ENCODE data around the gene MRPL22. TPM values are rescaled to one million over a fixed set of nuclear protein-coding genes. Genes with fewer than 3 reads are reported as not detected.
A peak's percentile ranks its signal among the peaks of the same experiment; 100 is the strongest.
"Not testable (repeated sequence)": the region's sequence is repeated elsewhere in the genome, so short reads cannot be mapped to it uniquely, and the experiment has no call there.

Gene MRPL22
- total and polyA plus RNA-seq, 7 experiments from 2014 or later: 18.4 to 97.6 (median 27.7) TPM

DNA sequence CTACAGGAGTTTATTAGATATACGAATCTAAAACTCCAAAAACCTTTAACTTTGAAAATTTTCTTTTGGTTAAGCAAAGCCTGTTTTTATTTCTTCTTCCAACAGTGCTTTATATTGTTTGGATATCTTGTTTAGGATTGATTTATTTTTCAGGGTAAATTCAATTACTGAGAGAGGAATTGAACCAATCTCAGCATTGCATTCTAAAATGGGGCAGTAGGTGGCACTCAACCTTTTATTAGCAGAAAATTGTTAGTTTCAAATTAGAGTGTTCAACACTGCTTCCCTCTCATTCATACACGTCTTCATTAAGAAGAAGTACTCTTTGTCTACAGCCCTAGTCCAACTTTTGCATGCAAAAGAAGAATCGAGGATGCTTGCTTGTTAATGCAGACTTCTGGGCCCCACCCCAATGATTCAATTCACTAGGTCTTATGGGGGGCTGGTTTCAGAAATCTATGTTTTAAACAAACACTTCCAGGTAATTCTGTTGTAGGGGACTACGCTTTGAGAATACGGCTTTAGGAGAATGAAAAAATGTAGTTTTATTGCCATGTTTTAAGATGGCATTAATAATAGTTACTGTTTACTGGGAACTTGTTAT is 26.6 kb downstream of the MRPL22 start:
- no peaks in the 10 kb centered on the region for H3K27me3 Mint-ChIP-seq
- peaks cover 3 to 30% (median 6%) of the 10 kb centered on the region in 3 experiments for H3K36me3 ChIP-seq (ENCODE audit: control insufficient read depth in 2 of 3, insufficient read depth in 3 of 3, low read length in 3 of 3)
- POLR2A ChIA-PET: no interaction called here
- intact Hi-C loops (cut with micrococcal nuclease): no loop called here
- H3K9me3 Mint-ChIP-seq: no peaks in the 10 kb centered on the region
- H3K4me1 Mint-ChIP-seq: peaks cover 0 to 14% (median 5%) of the 10 kb centered on the region in 7 donors
- H3K27me3 ChIP-seq (ENCODE audit: control insufficient read depth in 2 of 2, insufficient read depth in 2 of 2, low read length in 2 of 2): no peaks in the 10 kb centered on the region
- H3K27ac Mint-ChIP-seq: no peak overlapping the region
- H3K4me3 ChIP-seq (ENCODE audit: low read length): no peak overlapping the region
- CTCF ChIA-PET: no interaction called here
- no peak overlapping the region for H3K4me3 Mint-ChIP-seq
- H3K27ac ChIP-seq (ENCODE audit: low read depth, low read length): no peak overlapping the region
- H3K9me3 ChIP-seq (ENCODE audit: control insufficient read depth in 2 of 3, low read length in 3 of 3): no peaks in the 10 kb centered on the region
- ATAC-seq: no peak
- H3K4me1 ChIP-seq (ENCODE audit: control insufficient read depth in 2 of 2, insufficient read depth in 2 of 2, low read length in 2 of 2): no peaks in the 10 kb centered on the region
- DNase-seq: no peak
- peaks cover 6 to 50% (median 16%) of the 10 kb centered on the region in 5 donors for H3K36me3 Mint-ChIP-seq

DNA sequence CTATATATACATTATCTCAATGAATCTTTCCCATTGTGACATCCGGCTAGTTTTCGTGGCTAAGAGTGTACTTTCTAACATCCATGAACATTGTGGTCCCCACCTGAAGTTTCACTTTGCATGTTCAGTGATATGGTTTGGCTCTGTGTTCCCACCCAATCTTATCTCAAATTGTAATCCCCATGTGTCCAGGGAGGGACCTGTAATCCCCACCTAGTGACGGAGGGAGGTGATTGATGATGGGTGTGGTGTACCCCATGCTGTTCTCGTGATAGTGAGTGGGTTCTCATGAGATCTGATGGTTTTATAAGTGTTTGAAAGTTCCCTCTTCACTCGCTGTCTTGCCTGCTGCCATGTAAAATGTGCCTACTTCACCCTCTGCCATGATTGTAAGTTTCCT is 28.1 kb downstream of the MRPL22 start:
- ChIA-PET POLR2A (no interaction called here), CTCF (interaction anchor here (0.6 kb wide), 1 partner anchor 18 kb away, joined by 3 read pairs; no protein-coding TSS in a partner anchor)
- H3K4me3 Mint-ChIP-seq: no peak overlapping the region
- H3K4me3 ChIP-seq (ENCODE audit: low read length): no peak overlapping the region
- DNase-seq: no peak
- no peaks in the 10 kb centered on the region for H3K27me3 ChIP-seq (ENCODE audit: control insufficient read depth in 2 of 2, insufficient read depth in 2 of 2, low read length in 2 of 2)
- no peaks in the 10 kb centered on the region for H3K9me3 ChIP-seq (ENCODE audit: control insufficient read depth in 2 of 3, low read length in 3 of 3)
- peaks cover 0 to 10% (median 4%) of the 10 kb centered on the region in 7 donors for H3K4me1 Mint-ChIP-seq
- no peaks in the 10 kb centered on the region for H3K9me3 Mint-ChIP-seq
- H3K27ac Mint-ChIP-seq: peak overlapping the region in 1 of 9 donors; percentile 22
- no peaks in the 10 kb centered on the region for H3K4me1 ChIP-seq (ENCODE audit: control insufficient read depth in 2 of 2, insufficient read depth in 2 of 2, low read length in 2 of 2)
- H3K27ac ChIP-seq (ENCODE audit: low read depth, low read length): no peak overlapping the region
- intact Hi-C loops (cut with micrococcal nuclease): no loop called here
- no peak for ATAC-seq
- H3K36me3 Mint-ChIP-seq: peaks cover 5 to 42% (median 12%) of the 10 kb centered on the region in 5 donors
- H3K27me3 Mint-ChIP-seq: no peaks in the 10 kb centered on the region
- peaks cover 3 to 30% (median 6%) of the 10 kb centered on the region in 3 experiments for H3K36me3 ChIP-seq (ENCODE audit: control insufficient read depth in 2 of 3, insufficient read depth in 3 of 3, low read length in 3 of 3)

DNA sequence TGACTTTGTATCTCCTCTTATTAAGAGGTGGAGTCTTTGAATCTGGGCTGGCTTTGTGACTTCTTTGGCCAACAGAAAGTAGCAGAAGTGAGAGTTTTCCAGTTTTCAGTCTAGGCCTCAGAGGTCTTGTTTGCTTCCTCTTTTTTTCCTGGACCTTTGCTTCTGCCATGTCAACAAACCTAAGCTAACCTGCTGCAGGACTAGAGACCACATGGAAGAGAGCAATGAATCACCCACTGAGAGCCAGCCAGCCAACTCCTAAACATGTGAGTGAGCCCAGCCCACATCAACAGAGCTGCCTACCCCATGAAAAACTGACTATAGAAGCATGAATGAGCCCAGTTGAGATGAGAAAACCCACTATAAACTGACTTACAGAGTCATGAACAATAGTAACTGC is 29.9 kb downstream of the MRPL22 start:
- CTCF ChIA-PET: no interaction called here
- POLR2A ChIA-PET: no interaction called here
- no peak overlapping the region for H3K27ac Mint-ChIP-seq
- H3K36me3 Mint-ChIP-seq: peaks cover 5 to 40% (median 14%) of the 10 kb centered on the region in 5 donors
- ATAC-seq: no peak
- Histone ChIP-seq H3K27ac (ENCODE audit: low read depth, low read length) (no peak overlapping the region), H3K27me3 (ENCODE audit: control insufficient read depth in 2 of 2, insufficient read depth in 2 of 2, low read length in 2 of 2) (no peaks in the 10 kb centered on the region), H3K4me3 (ENCODE audit: low read length) (no peak overlapping the region), H3K4me1 (ENCODE audit: control insufficient read depth in 2 of 2, insufficient read depth in 2 of 2, low read length in 2 of 2) (no peaks in the 10 kb centered on the region), H3K9me3 (ENCODE audit: control insufficient read depth in 2 of 3, low read length in 3 of 3) (no peaks in the 10 kb centered on the region), H3K36me3 (ENCODE audit: control insufficient read depth in 2 of 3, insufficient read depth in 3 of 3, low read length in 3 of 3) (peaks cover 3 to 27% (median 6%) of the 10 kb centered on the region in 3 experiments)
- peaks cover 0 to 6% (median 3%) of the 10 kb centered on the region in 7 donors for H3K4me1 Mint-ChIP-seq
- H3K27me3 Mint-ChIP-seq: no peaks in the 10 kb centered on the region
- H3K4me3 Mint-ChIP-seq: no peak overlapping the region
- no peak for DNase-seq
- intact Hi-C loops (cut with micrococcal nuclease): no loop called here
- H3K9me3 Mint-ChIP-seq: peaks cover 0 to 2% (median 0%) of the 10 kb centered on the region in 11 donors

DNA sequence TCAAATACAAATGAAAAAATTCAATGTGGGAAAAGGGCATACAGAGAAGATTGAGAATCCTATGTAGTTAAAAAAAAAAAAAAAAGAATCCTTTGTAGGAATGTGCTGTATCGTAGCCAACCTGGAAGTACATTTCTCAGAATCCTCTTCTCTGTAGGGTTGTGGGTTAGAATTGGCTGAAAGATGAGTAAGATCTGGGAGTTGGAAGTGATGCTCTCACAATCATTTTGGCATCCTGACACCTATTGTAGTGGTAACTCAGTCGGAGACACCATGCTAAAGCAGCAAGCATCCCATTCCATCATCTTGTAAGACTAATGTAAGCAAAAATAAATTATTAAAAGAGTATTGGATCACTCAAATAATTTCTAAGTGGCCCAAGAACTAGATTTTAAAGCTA is 30.6 kb downstream of the MRPL22 start:
- intact Hi-C loops (cut with micrococcal nuclease): no loop called here
- peaks cover 0 to 8% (median 0%) of the 10 kb centered on the region in 11 donors for H3K9me3 Mint-ChIP-seq
- Histone ChIP-seq H3K27ac (ENCODE audit: low read depth, low read length) (no peak overlapping the region), H3K4me3 (ENCODE audit: low read length) (no peak overlapping the region), H3K9me3 (ENCODE audit: control insufficient read depth in 2 of 3, low read length in 3 of 3) (no peaks in the 10 kb centered on the region), H3K4me1 (ENCODE audit: control insufficient read depth in 2 of 2, insufficient read depth in 2 of 2, low read length in 2 of 2) (no peaks in the 10 kb centered on the region), H3K27me3 (ENCODE audit: control insufficient read depth in 2 of 2, insufficient read depth in 2 of 2, low read length in 2 of 2) (no peaks in the 10 kb centered on the region), H3K36me3 (ENCODE audit: control insufficient read depth in 2 of 3, insufficient read depth in 3 of 3, low read length in 3 of 3) (peaks cover 2 to 20% (median 6%) of the 10 kb centered on the region in 3 experiments)
- POLR2A ChIA-PET: interaction anchor here (0.6 kb wide), 1 partner anchor 31 kb away, joined by 3 read pairs; no protein-coding TSS in a partner anchor
- CTCF ChIA-PET: no interaction called here
- no peak overlapping the region for H3K4me3 Mint-ChIP-seq
- ATAC-seq (no peak), DNase-seq (no peak)
- no peaks in the 10 kb centered on the region for H3K27me3 Mint-ChIP-seq
- H3K4me1 Mint-ChIP-seq: peaks cover 0 to 3% (median 0%) of the 10 kb centered on the region in 7 donors
- H3K36me3 Mint-ChIP-seq: peaks cover 2 to 39% (median 19%) of the 10 kb centered on the region in 5 donors
- H3K27ac Mint-ChIP-seq: no peak overlapping the region

DNA sequence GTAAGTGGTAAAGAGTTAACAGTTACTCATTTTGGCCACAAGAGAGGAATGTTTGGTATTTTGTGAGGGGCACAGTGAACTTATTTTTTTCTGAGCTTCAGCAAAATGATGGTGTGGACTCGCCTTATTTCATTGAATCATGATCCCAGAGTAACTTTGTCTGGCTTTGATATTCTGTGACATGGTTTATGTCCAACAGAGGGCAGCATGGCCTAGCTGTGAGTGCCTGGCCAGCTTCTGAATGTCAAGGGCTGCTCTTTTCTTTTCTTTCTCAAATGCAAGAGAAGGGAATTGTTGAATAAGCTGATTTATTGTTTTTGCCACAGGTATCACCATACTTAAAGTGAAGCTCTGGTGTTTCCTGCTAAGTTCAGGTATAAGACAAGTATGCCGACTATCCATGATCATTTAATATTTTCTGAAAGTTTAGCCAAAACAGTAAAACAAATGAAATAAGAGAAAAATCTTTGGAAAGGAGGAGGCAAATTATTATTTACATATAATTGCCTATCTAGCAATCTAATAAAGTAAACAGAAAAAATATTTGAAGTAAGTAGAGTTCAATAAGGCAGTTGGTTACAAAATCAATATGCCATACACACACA is 31.7 kb downstream of the MRPL22 start:
- Mint-ChIP-seq H3K4me1 (peaks cover 0 to 3% (median 0%) of the 10 kb centered on the region in 7 donors), H3K36me3 (peaks cover 0 to 31% (median 21%) of the 10 kb centered on the region in 5 donors), H3K9me3 (peaks cover 0 to 8% (median 0%) of the 10 kb centered on the region in 11 donors), H3K27ac (no peak overlapping the region), H3K27me3 (no peaks in the 10 kb centered on the region), H3K4me3 (no peak overlapping the region)
- ChIA-PET CTCF (interaction anchor here (0.6 to 0.7 kb wide), 2 partner anchors 322 to 882 kb away, joined by 3 read pairs; no protein-coding TSS in a partner anchor), POLR2A (interaction anchor here (0.7 kb wide), 1 partner anchor 26 kb away, joined by 3 read pairs; no protein-coding TSS in a partner anchor)
- Histone ChIP-seq H3K4me1 (ENCODE audit: control insufficient read depth in 2 of 2, insufficient read depth in 2 of 2, low read length in 2 of 2) (no peaks in the 10 kb centered on the region), H3K27ac (ENCODE audit: low read depth, low read length) (no peak overlapping the region), H3K36me3 (ENCODE audit: control insufficient read depth in 2 of 3, insufficient read depth in 3 of 3, low read length in 3 of 3) (peaks cover 0 to 11% (median 6%) of the 10 kb centered on the region in 3 experiments), H3K9me3 (ENCODE audit: control insufficient read depth in 2 of 3, low read length in 3 of 3) (no peaks in the 10 kb centered on the region), H3K27me3 (ENCODE audit: control insufficient read depth in 2 of 2, insufficient read depth in 2 of 2, low read length in 2 of 2) (no peaks in the 10 kb centered on the region), H3K4me3 (ENCODE audit: low read length) (no peak overlapping the region)
- DNase-seq: no peak
- intact Hi-C loops (cut with micrococcal nuclease): no loop called here
- ATAC-seq: no peak

DNA sequence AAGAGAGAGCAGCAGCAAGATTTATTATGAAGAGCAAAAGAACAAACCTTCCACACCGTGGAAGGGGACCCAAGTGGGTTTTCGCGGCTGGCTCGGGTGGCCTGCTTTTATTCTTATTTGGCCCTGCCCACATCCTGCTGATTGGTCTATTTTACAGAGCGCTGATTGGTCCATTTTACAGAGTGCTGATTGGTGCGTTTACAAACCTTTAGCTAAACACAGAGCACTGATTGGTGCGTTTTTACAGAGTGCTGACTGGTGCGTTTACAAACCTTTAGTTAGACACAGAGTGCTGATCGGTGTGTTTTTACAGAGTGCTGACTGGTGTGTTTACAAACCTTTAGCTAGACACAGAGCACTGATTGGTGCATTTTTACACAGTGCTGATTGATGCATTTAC is 35.2 kb downstream of the MRPL22 start:
- H3K27ac Mint-ChIP-seq; H3K27me3 ChIP-seq (ENCODE audit: control insufficient read depth in 2 of 2, insufficient read depth in 2 of 2, low read length in 2 of 2); DNase-seq; H3K4me1 Mint-ChIP-seq; H3K4me3 Mint-ChIP-seq; H3K27me3 Mint-ChIP-seq; H3K36me3 ChIP-seq (ENCODE audit: control insufficient read depth in 2 of 3, insufficient read depth in 3 of 3, low read length in 3 of 3); H3K27ac ChIP-seq (ENCODE audit: low read depth, low read length); intact Hi-C loops (cut with micrococcal nuclease); H3K9me3 Mint-ChIP-seq; POLR2A ChIA-PET; ATAC-seq; H3K9me3 ChIP-seq (ENCODE audit: control insufficient read depth in 2 of 3, low read length in 3 of 3); H3K4me1 ChIP-seq (ENCODE audit: control insufficient read depth in 2 of 2, insufficient read depth in 2 of 2, low read length in 2 of 2); CTCF ChIA-PET; H3K4me3 ChIP-seq (ENCODE audit: low read length): not testable (repeated sequence)
- H3K36me3 Mint-ChIP-seq: peaks cover 0 to 16% (median 7%) of the 10 kb centered on the region in 5 donors
